HEK293 (cell line): ENCODE data around the gene NACA2.

Experiments
- CTCF ChIP-seq: fragments of 450-650 bp; formaldehyde crosslinking; IDR thresholded peaks from 2 replicates; pipeline ENCODE4 v1.5.1; 2016; ENCODE audit warnings: missing biosample characterization, missing genetic modification characterization
- ELK4 ChIP-seq: IDR thresholded peaks from 2 replicates; pipeline ENCODE4 v1.6.1; 2011; ENCODE audit warnings: mild to moderate bottlenecking, low read depth, low read length, borderline replicate concordance
- IKZF3 ChIP-seq: fragments of 450-650 bp; IDR thresholded peaks from 2 replicates; pipeline ENCODE4 v1.5.0; 2018; ENCODE audit warnings: missing biosample characterization, mild to moderate bottlenecking, missing genetic modification characterization, moderate library complexity
- MYNN ChIP-seq: fragments of 450-650 bp; formaldehyde crosslinking; IDR thresholded peaks from 2 replicates; pipeline ENCODE4 v1.5.1; 2016; ENCODE audit warnings: missing biosample characterization, missing genetic modification characterization, borderline replicate concordance
- ZNF155 ChIP-seq: fragments of 450-650 bp; formaldehyde crosslinking; IDR thresholded peaks from 2 replicates; pipeline ENCODE4 v1.5.1; 2016; ENCODE audit warnings: missing biosample characterization, missing genetic modification characterization
- ZNF280D ChIP-seq: fragments of 450-650 bp; formaldehyde crosslinking; IDR thresholded peaks from 2 replicates; pipeline ENCODE4 v1.5.1; 2016; ENCODE audit warnings: missing biosample characterization, missing genetic modification characterization
- TF ChIP-seq, protein P1 (sequence below): fragments of 450-650 bp; formaldehyde crosslinking; IDR thresholded peaks from 2 replicates; pipeline ENCODE4 v1.5.1; 2016; ENCODE audit warnings: missing biosample characterization, missing genetic modification characterization

DNA sequence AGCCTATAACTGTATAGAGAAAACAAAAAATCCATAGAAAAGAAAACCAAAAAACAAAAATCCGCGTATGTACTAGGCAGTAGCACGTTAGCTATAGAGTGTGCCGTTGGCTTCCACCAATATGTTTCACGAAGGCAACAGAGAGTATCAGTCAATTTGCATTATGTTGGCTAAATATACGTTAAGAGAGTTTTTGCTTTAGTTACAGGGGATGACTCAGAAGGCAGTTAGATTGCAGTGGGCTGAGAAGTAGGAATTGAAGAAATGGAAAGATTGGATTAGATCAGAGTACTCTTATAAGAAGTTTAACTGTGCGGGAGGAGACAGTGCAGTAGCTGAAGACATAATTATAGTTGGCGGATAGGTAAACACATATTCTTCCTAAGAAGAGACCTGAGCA, 911 bp upstream of the NACA2 start:
- no peak for TF ChIP-seq ZNF155 (tag by site-specific recombination)
- TF ChIP-seq, protein P1, sequence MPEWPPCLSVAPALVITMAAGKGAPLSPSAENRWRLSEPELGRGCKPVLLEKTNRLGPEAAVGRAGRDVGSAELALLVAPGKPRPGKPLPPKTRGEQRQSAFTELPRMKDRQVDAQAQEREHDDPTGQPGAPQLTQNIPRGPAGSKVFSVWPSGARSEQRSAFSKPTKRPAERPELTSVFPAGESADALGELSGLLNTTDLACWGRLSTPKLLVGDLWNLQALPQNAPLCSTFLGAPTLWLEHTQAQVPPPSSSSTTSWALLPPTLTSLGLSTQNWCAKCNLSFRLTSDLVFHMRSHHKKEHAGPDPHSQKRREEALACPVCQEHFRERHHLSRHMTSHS (tag by site-specific recombination): no peak
- no peak for TF ChIP-seq CTCF (tag by site-specific recombination)
- TF ChIP-seq ZNF280D (tag by site-specific recombination): no peak
- no peak for TF ChIP-seq ELK4
- TF ChIP-seq MYNN (tag by site-specific recombination): no peak
- no peak for TF ChIP-seq IKZF3 (tag by site-specific recombination)
